ENCODE results near the gene KDELR3.

- TF ChIP-seq POLR2A (IDR thresholded peaks at IDR 0.05; ENCODE audit: low read depth, low read length) (no peak), POLR2AphosphoS5 (IDR thresholded peaks at IDR 0.05; ENCODE audit: low read depth, low read length) (no peak), TAF1 (IDR thresholded peaks at IDR 0.05; ENCODE audit: low read depth, low read length) (no peak), SPI1 (IDR thresholded peaks at IDR 0.05; ENCODE audit: low read depth, low read length) (no peak), POU2F2 (IDR thresholded peaks at IDR 0.05; ENCODE audit: low read depth, low read length) (no peak)
Measured at GRCh38 chr22:38436629-38437395, 31.1 kb upstream of the KDELR3 start.
